ENCODE data around the gene BTBD2. TPM values are rescaled to one million over a fixed set of nuclear protein-coding genes. Genes with fewer than 3 reads are reported as not detected.

Gene BTBD2
- total RNA-seq, 2 experiments from 2014 or later = 61.3 to 66.3 TPM

DNA sequence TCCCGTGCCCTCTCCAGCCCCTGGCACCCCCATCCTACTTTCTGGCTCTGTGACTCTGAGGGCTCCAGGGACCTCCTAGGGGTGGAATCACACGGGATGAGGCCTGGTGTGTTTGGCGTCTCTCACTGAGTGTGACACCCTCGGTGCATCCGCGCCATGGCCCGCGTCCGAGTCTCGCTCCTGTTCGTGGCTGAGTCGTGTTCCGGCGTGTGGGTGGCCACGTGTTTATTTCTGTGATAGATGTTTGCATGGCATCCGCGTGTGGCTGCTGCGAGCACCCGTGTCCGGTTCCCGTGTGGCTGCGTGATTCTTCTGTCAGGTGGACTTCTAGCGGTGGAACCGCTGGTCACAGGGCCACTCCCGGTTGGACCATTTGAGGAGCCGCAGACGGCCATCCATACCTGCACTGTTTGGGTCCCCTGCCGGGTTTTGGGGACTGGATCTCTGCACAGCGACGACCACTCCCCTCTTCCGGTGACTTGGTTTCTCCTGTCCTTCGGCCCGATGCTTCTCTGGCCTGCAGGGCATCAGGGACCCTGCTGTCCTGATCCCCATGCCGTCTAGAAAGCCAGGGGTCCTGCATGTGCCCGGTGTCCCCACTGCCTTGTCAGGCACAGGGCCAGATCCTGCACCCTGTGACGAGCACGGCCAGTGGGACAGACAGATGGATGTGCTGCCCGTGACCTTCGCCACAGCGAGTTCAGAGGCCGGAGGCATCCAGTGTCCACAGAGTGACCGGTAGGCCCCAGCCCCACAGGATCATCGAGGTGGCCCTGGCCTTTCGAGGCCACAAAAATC lies 66.0 kb downstream of the BTBD2 start:
- H3K27me3 Mint-ChIP-seq = no peaks in the 10 kb centered on the region
- H3K36me3 Mint-ChIP-seq (ENCODE audit: low read depth) = peaks cover 12% of the 10 kb centered on the region
- no peak overlapping the region for H3K4me3 Mint-ChIP-seq
- H3K27ac Mint-ChIP-seq = no peak overlapping the region
- no peak for DNase-seq
- ChIA-PET POLR2A (no interaction called here), CTCF (no interaction called here)
- no peaks in the 10 kb centered on the region for H3K9me3 Mint-ChIP-seq
- peaks cover 11% of the 10 kb centered on the region for H3K4me1 Mint-ChIP-seq

DNA sequence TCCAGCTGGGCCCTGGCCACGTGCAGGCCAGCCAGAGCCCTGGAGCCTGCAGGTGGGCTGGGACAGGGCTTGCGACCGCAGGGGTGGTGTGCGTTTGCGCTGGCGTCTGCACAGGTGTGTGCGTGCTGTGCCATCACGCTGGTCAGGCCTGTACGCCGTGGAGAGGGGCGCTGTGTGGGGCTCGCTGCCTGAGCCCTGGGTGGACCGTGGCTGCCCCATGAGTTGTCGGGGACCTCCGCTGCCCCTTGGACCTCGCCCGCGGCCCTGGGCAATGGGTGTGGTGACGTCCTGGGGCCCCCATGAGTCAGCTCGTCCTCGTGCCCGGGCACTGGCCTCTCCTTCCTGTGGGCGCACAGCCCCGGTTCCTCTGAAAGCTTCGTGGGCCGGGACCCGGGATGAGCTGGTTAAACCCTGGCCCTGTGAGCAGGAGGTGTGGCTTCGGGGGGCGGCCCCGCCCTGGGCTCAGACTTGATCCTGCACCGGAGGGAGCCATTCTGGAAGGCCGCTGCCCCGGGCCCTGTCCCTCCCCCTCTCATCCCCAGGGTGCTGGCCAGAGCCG lies 67.8 kb downstream of the BTBD2 start:
- Mint-ChIP-seq H3K4me3 (no peak overlapping the region), H3K36me3 (ENCODE audit: low read depth) (peaks cover 16% of the 10 kb centered on the region), H3K9me3 (no peaks in the 10 kb centered on the region), H3K27ac (no peak overlapping the region), H3K4me1 (peaks cover 29% of the 10 kb centered on the region), H3K27me3 (no peaks in the 10 kb centered on the region)
- DNase-seq = no peak
- CTCF ChIA-PET = interaction anchor here (0.6 to 1.2 kb wide), 2 partner anchors 17 to 57 kb away, joined by 3 to 4 read pairs; no protein-coding TSS in a partner anchor
- POLR2A ChIA-PET = no interaction called here

GRCh38 chr19:1945899-1946298 lies 69.6 kb downstream of the BTBD2 start:
- Mint-ChIP-seq H3K4me1 (peaks cover 30% of the 10 kb centered on the region), H3K27me3 (no peaks in the 10 kb centered on the region), H3K36me3 (ENCODE audit: low read depth) (peaks cover 14% of the 10 kb centered on the region), H3K4me3 (no peak overlapping the region), H3K27ac (peak overlapping the region; percentile 52), H3K9me3 (no peaks in the 10 kb centered on the region)
- ChIA-PET POLR2A (no interaction called here), CTCF (interaction anchor here (0.7 to 1.6 kb wide), 11 partner anchors 9 to 330 kb away, joined by 3 to 10 read pairs (median 4); no protein-coding TSS in a partner anchor)
- DNase-seq = peak; percentile 28

DNA sequence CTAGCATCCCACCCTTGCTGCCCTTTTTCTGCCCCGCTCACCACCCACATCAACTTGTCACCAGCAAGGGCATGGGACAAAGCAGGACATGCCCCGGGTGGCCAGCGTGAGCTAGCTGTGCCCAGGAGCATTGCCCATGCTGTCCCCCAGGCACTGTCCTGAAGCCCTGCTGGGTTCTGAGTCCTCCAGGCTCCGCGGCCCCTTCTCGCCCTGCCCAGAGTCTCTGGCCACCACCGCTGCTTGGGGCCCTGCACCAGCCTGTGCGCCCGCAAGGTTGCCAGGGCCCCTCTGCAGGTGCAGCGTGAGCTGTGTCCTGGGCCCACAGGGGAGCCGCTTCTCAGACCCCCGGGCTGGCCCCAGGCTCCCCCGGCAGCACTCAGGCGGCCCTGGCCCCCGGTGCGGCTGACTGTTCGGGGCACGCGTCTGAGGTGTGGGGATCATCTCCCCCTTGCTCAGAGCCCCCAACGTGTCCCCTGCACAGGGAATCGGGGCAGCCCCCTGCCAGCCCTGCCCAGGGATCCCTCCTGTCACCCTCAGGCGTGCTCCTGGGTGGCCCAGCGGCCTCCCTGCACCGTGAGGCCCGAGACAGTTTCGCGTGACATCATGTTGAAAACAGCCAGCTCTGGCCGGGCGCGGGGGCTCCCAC lies 70.5 kb downstream of the BTBD2 start:
- Mint-ChIP-seq H3K4me1 (peaks cover 34% of the 10 kb centered on the region), H3K4me3 (no peak overlapping the region), H3K9me3 (no peaks in the 10 kb centered on the region), H3K27me3 (no peaks in the 10 kb centered on the region), H3K27ac (peak overlapping the region; percentile 25), H3K36me3 (ENCODE audit: low read depth) (peaks cover 14% of the 10 kb centered on the region)
- DNase-seq = no peak
- POLR2A ChIA-PET = no interaction called here
- CTCF ChIA-PET = interaction anchor here (0.6 to 1.6 kb wide), 9 partner anchors 18 to 447 kb away, joined by 3 to 10 read pairs (median 4); no protein-coding TSS in a partner anchor

GRCh38 chr19:1944088-1944915 lies 71.2 kb downstream of the BTBD2 start:
- Mint-ChIP-seq H3K4me1 (peaks cover 40% of the 10 kb centered on the region), H3K36me3 (ENCODE audit: low read depth) (peaks cover 13% of the 10 kb centered on the region), H3K27ac (peak overlapping the region; percentile 31), H3K9me3 (no peaks in the 10 kb centered on the region), H3K4me3 (no peak overlapping the region), H3K27me3 (no peaks in the 10 kb centered on the region)
- no peak for DNase-seq
- CTCF ChIA-PET = interaction anchor here (0.6 to 1.4 kb wide), 3 partner anchors 74 to 447 kb away, joined by 3 to 5 read pairs (median 3); no protein-coding TSS in a partner anchor
- POLR2A ChIA-PET = no interaction called here

GRCh38 chr19:1943661-1944087 lies 71.8 kb downstream of the BTBD2 start:
- no peak for DNase-seq
- POLR2A ChIA-PET = no interaction called here
- Mint-ChIP-seq H3K27me3 (no peaks in the 10 kb centered on the region), H3K9me3 (no peaks in the 10 kb centered on the region), H3K4me1 (peaks cover 38% of the 10 kb centered on the region), H3K36me3 (ENCODE audit: low read depth) (peaks cover 10% of the 10 kb centered on the region), H3K4me3 (peak overlapping the region; percentile 99), H3K27ac (peak overlapping the region; percentile 97)
- CTCF ChIA-PET = interaction anchor here (0.6 to 1.8 kb wide), 2 partner anchors 13 to 74 kb away, joined by 3 to 4 read pairs; no protein-coding TSS in a partner anchor

GRCh38 chr19:1942934-1943555 lies 72.5 kb downstream of the BTBD2 start:
- Mint-ChIP-seq H3K27me3 (no peaks in the 10 kb centered on the region), H3K9me3 (no peaks in the 10 kb centered on the region), H3K27ac (peak overlapping the region; percentile 97), H3K4me1 (peaks cover 37% of the 10 kb centered on the region), H3K4me3 (peak overlapping the region; percentile 99), H3K36me3 (ENCODE audit: low read depth) (peaks cover 10% of the 10 kb centered on the region)
- no peak for DNase-seq
- ChIA-PET CTCF (interaction anchor here (1.2 to 1.8 kb wide), 2 partner anchors 13 to 78 kb away, joined by 4 read pairs; no protein-coding TSS in a partner anchor), POLR2A (no interaction called here)

GRCh38 chr19:1942078-1942933 lies 73.2 kb downstream of the BTBD2 start:
- Mint-ChIP-seq H3K4me3 (peak overlapping the region; percentile 99), H3K36me3 (ENCODE audit: low read depth) (peaks cover 10% of the 10 kb centered on the region), H3K27ac (peak overlapping the region; percentile 97), H3K4me1 (peaks cover 38% of the 10 kb centered on the region), H3K27me3 (no peaks in the 10 kb centered on the region), H3K9me3 (no peaks in the 10 kb centered on the region)
- ChIA-PET CTCF (interaction anchor here (0.6 to 1.8 kb wide), 5 partner anchors 12 to 395 kb away, joined by 3 to 4 read pairs (median 3); no protein-coding TSS in a partner anchor), POLR2A (no interaction called here)
- DNase-seq = peak; percentile 85

GRCh38 chr19:1941146-1942077 lies 74.1 kb downstream of the BTBD2 start, which contains the start of gene CSNK1G2:
Gene CSNK1G2 (plus strand): TSS chr19:1941172. CDS start chr19:1969773, 28,601 bp downstream.
- peak within 1 kb of the TSS; percentile 97 for H3K27ac Mint-ChIP-seq
- no peaks in the 10 kb centered on the region for H3K27me3 Mint-ChIP-seq
- no peaks in the 10 kb centered on the region for H3K9me3 Mint-ChIP-seq
- ChIA-PET POLR2A (no interaction called here), CTCF (interaction anchor here (0.6 to 1.8 kb wide), 5 partner anchors 11 to 394 kb away, joined by 3 to 4 read pairs (median 3); no protein-coding TSS in a partner anchor)
- no peak for DNase-seq
- H3K4me1 Mint-ChIP-seq = peaks cover 42% of the 10 kb centered on the region
- peak within 1 kb of the TSS; percentile 99 for H3K4me3 Mint-ChIP-seq
- H3K36me3 Mint-ChIP-seq (ENCODE audit: low read depth) = peaks cover 14% of the 10 kb centered on the region

- DNase-seq = no peak
- Mint-ChIP-seq H3K27ac (peak overlapping the region; percentile 60), H3K4me1 (peaks cover 32% of the 10 kb centered on the region), H3K36me3 (ENCODE audit: low read depth) (peaks cover 19% of the 10 kb centered on the region), H3K27me3 (no peaks in the 10 kb centered on the region), H3K4me3 (no peak overlapping the region), H3K9me3 (peaks cover 5% of the 10 kb centered on the region)
- POLR2A ChIA-PET = no interaction called here
- CTCF ChIA-PET = no interaction called here
Observed at GRCh38 chr19:1938071-1938470, 77.4 kb downstream of the BTBD2 start.
